NCI-H2196 (cell line): ENCODE data around the gene LSMEM2.
A peak's percentile ranks its signal among the peaks of the same experiment; 100 is the strongest.

Source experiments
- DNase-seq: peaks from one replicate; lab custom pipeline; 2025; ENCODE audit not compliant: unreplicated experiment; lab: John Stamatoyannopoulos, UW

LSMEM2 gene

DNA sequence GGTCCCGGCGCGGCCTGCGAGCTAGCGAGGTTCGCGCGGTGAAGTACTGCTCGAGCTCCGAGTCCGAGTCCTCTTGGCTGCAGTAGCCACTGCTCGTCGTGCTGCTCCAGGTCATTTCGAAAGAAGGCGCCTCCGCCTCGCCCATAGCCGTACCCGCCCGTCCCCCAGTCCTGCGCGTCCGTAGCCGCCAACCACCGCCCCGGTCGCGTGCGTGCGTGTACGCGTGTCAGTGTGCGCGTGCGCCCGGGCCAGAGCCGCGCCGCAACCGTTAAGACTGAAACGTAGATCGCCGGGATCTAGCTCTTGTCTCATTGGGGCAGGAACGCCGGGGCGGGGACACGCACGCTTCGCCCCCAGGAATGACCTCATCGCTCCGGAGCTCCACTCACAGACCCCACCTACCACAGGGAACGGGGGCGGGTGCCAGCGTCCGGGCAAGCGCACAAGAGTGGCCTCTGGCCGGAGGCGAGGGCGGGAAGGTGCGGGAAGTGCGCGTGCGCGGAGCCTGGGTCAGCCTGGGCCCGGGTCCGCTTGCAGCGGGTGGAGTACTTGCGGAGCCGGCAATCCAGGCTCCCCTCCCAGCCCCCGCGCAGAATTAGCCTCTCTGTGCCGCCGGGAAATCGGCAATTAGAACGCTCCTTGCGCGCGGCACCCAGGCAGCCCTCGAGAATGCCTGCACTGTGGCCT is 58.4 kb downstream of the LSMEM2 start:
- peak; percentile 90 for DNase-seq
